HG02840 (cell line): ENCODE results near the gene GNG12.

Experiments
- ATAC-seq: cut with Tn5 transposase; IDR thresholded peaks from one replicate; pipeline ENCODE4 v1.9.1; 2021; ENCODE audit warnings: mild to moderate bottlenecking, moderate library complexity, moderate number of reproducible peaks; ENCODE audit not compliant: unreplicated experiment, low FRiP score

The GNG12 gene

GRCh38 chr1:67713057-67713846 lies 120.0 kb downstream of the GNG12 start:
- ATAC-seq: no peak

DNA sequence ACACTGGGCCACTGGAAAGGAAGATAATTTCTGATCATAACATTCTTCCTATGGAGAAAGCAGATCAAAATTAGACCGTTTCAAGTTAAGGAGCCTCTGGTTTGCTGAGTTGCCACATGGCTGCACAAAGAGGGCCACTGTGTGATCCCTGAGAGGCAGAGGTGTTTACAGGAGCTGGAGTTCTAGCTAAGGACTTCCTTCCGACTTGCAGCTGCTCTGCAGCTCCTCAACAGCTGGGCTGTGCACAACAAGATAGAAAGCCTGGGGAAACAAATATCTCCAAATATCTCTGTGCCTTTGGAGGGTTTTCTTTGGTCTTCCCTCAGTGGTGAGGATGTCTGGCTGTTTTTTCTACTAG lies 121.4 kb downstream of the GNG12 start:
- no peak for ATAC-seq

DNA sequence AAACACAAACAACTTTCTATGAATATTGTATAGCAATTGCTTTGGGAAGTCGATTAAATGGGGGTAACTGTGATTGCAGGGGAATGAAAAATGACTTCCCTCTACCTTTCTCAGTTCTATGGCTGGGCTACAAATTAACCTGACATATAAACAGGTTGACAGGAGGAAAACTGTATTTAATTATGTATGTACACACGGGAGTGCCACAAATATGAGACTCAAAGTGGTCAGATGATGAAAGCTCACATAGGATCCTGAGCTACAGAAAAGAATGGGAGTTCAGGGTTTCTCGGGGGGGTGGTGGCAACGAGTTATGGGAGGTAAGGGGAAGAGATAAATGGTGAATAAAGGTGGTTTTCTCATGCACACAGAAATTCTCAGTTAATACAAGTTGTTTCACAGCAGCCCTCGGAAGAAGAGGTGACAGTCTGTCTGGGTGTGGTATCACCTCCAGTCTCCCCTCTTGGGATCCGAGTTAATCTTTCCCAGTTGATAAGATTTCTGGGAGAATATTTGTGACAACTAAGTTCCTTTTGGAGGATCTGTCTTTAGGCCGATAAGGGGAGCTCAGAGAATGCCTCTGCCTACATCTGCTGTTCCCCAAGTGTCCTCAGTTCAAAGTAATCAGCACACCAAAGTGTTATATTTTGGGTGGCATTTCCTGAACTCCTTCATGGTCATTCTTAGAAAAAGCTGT lies 122.0 kb downstream of the GNG12 start:
- ATAC-seq: no peak

- no peak for ATAC-seq
Observed at GRCh38 chr1:67710417-67710816, 122.8 kb downstream of the GNG12 start.

GRCh38 chr1:67708606-67709005 lies 124.7 kb downstream of the GNG12 start:
- ATAC-seq: no peak

DNA sequence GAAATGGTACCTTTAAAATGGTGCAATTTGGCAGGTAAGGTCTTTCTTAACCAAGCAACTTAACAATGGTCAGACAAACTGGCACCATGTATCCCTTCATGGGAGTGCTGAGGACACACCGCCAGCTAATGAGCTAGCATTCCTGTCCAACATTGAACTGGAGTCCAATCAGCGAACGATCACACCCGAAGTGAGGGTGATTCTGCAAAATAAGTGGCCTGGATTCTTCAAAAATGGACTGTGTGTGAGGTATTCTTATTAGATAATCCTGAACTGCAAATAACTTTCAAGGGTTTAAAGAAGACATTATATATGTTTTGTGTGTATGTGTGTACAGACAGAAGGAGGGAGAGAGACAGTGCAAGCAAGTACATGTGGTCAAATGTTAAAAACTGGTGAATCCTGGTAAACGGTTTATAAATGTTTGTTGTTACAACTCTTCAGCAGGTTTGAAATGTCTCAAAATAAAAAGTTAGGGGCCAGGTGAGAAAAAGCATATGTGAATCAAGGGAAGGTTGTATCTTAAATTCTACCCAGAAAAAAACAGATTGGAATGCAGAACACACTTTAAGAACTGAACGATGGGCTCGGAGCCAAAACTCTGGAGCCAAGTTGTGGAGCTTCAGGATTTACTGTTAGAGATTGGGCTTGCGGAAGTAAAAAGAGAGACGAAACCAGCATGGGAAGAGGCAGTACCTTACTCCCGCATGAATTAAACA lies 127.4 kb downstream of the GNG12 start:
- ATAC-seq: no peak

DNA sequence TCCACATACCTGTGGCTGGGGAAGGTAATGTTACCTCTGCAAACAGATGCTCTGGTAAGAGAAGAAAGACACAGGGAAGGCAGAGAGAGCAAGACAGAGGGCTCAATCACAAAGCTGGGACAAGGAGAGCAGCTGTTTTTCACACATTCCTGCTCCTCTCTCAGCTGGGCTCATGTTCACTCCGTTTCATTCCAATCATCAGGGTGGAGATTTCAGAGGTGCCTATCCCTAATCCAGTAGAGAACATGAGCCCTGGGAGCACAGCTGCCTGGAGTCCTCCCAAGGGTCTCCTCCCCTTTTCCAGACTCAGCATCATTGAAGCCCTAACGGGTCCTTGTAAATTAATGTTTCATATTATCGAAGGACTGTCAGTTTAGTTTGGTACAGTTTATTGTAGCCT lies 128.9 kb downstream of the GNG12 start:
- no peak for ATAC-seq

GRCh38 chr1:67701876-67702275 lies 131.4 kb downstream of the GNG12 start:
- ATAC-seq: no peak

GRCh38 chr1:67700692-67701410 lies 132.4 kb downstream of the GNG12 start:
- ATAC-seq: no peak

DNA sequence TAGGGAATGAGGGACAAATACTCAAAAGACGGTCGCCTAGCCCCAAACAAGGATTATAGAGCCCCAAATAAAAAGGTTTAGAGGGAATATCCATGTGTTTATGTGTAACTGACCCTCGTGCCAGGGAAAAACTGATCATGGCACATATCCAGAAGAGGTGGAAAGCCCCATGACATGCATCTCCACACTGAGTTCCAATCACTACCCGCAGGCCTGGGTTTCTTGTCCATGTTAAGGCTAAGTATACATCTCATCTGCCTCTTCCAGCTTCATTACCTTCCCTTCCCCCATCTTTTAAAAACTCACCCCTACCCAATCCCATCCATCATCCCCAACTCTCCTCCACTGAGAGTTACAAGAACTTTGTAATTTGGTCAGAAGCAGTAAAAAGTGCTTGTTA lies 133.0 kb downstream of the GNG12 start:
- ATAC-seq: no peak

GRCh38 chr1:67696708-67697107 lies 136.6 kb downstream of the GNG12 start:
- no peak for ATAC-seq

GRCh38 chr1:67695963-67696362 lies 137.3 kb downstream of the GNG12 start:
- no peak for ATAC-seq

- no peak for ATAC-seq
Observed at GRCh38 chr1:67691712-67692111, 141.6 kb downstream of the GNG12 start.

DNA sequence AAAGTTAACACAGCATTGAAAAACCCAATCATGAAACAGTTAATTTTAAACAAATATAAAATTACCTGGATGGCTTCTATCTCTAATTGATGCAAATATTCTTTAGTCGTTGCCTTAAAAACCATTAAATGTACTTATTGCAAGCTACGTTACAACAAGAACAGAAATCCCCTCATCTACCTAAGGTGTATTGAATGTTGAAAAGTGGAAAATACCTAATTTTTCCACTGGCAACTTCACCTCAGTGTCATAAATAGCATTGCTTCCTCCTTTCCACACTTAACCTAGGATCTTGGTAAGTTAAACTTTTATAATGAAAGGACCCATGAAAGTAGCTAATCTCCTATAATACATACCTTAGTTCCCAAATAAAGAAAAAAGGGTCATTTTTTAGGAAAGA lies 142.9 kb downstream of the GNG12 start:
- ATAC-seq: no peak

GRCh38 chr1:67690018-67690363 lies 143.3 kb downstream of the GNG12 start:
- ATAC-seq: no peak

GRCh38 chr1:67689267-67690017 lies 143.8 kb downstream of the GNG12 start:
- ATAC-seq: no peak

DNA sequence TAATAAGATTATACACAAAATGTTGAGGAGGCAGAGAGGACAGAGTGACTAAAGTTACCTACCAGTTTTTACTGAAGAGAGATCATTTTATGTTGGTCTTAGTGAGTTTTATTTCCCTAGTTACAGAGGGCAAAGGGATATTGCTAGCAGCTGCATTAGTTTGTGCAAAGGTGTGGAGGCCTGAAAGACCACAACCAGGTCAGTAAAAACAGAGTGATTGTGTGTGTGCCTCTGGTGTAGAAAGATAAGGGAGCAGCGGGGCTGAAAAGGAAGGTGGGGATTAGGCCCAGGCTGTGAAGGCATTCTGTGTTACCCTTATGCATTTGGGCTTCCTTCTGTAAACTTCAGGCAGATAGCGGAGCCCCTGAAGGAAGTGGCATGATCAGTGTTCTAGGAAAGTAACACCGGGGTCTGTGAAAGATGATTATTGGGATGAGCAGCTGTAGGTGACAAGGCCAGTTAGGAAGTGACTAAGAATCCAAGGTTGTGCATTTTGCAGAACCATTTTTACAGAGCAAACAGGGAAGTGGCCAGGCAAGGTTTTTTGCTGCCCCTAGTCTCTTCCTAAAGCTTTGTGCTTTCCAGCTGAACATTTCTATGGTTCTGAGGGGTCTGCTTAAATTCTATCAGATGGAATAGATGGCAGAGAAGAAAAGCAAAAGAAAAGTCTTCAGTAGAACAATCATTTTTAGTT lies 144.6 kb downstream of the GNG12 start:
- ATAC-seq: no peak

GRCh38 chr1:67687649-67688048 lies 145.6 kb downstream of the GNG12 start:
- ATAC-seq: no peak

- ATAC-seq: no peak
Observed at GRCh38 chr1:67687198-67687545, 146.1 kb downstream of the GNG12 start.
